K562 (cell line): ENCODE data around the gene P2RX1. TPM values are rescaled to one million over a fixed set of nuclear protein-coding genes. Genes with fewer than 3 reads are reported as not detected.
A peak's percentile ranks its signal among the peaks of the same experiment; 100 is the strongest.

Experiments used
- ATAC-seq: fragments of 200-7000 bp; cut with Tn5 transposase; 3 replicates; pipeline ENCODE4 v1.9.1; 2020; ENCODE audit warnings: moderate library complexity
- BruUV-seq: library from RNA; stranded (reverse); fragments of 400-500 nt; replicated peaks from 2 replicates; lab custom pipeline; 2021; lab: Mats Ljungman, UMichigan
- CTCF ChIA-PET: fragments of 300-600 bp; formaldehyde crosslinking; extraction: SDS; loops from one replicate; lab custom pipeline; 2021; ENCODE audit warnings: low intra/inter-chr PET ratio; lab: Yijun Ruan, JAX
- POLR2A ChIA-PET: fragments of 300-600, 350-650 bp; sonication (Branson Sonifier 250); formaldehyde crosslinking; extraction: SDS; loops from one replicate; lab custom pipeline; 2021; ENCODE audit warnings: antibody characterized with exemption, inconsistent platforms; lab: Yijun Ruan, JAX
- DNase-seq, 4 experiments: peaks; one replicate each; pipeline versions ENCODE4 v3.0.0 to v3.0.0-alpha.2; 2011 to 2018; ENCODE audit warnings: low spot score in 3 of 4, mixed read lengths in 3 of 4; ENCODE audit errors: extremely low read depth in 1 of 4
- FAIRE-seq: peaks from 2 replicates; lab custom pipeline; 2011; peaks lifted over from hg19 to GRCh38; lab: Jason Lieb, UNC
- H2AFZ ChIP-seq: 2 replicates; pipeline ENCODE4 v1.6.0; 2011; ENCODE audit warnings: low read depth, low read length, control low read depth, inconsistent platforms
- H3K27ac ChIP-seq: fragments of 200-600 bp; 3 replicates; pipeline ENCODE4 v1.8.0; 2011; ENCODE audit warnings: low read depth, mild to moderate bottlenecking, control low read depth, inconsistent platforms, low read length, moderate library complexity, mixed read lengths; ENCODE audit errors: extremely low read depth
- H3K27me3 ChIP-seq, 2 experiments: fragments of 300-600 bp in 1 of 2; 2 replicates in 1 of 2; 3 replicates in 1 of 2; pipeline versions ENCODE4 v1.6.0 to v1.8.0; 2011; ENCODE audit warnings: inconsistent platforms in 2 of 2, low read length in 2 of 2, mild to moderate bottlenecking in 1 of 2, mixed read lengths in 1 of 2, moderate library complexity in 1 of 2; ENCODE audit not compliant: control insufficient read depth in 2 of 2, insufficient read depth in 2 of 2
- H3K36me3 ChIP-seq: fragments of 300-600 bp; 3 replicates; pipeline ENCODE4 v1.8.0; 2011; ENCODE audit warnings: mild to moderate bottlenecking, low read length, inconsistent platforms; ENCODE audit not compliant: control insufficient read depth, insufficient read depth
- H3K4me1 ChIP-seq, 2 experiments: fragments of 200-600 bp in 1 of 2; replicated peaks in 1 of 2; 2 replicates in 1 of 2; 3 replicates in 1 of 2; pipeline versions ENCODE4 v1.5.1 to v1.8.0; 2011; ENCODE audit warnings: inconsistent platforms in 2 of 2, low read length in 2 of 2, mild to moderate bottlenecking in 1 of 2, mixed read lengths in 1 of 2, moderate library complexity in 1 of 2; ENCODE audit not compliant: control insufficient read depth in 2 of 2, insufficient read depth in 2 of 2
- H3K4me2 ChIP-seq: 2 replicates; pipeline ENCODE4 v1.6.1; 2011; ENCODE audit warnings: low read length, control low read depth, inconsistent platforms, mixed read lengths; ENCODE audit not compliant: insufficient read depth
- H3K4me3 ChIP-seq: fragments of 200-600 bp; sonication (generic), shearing (Covaris generic); 2 replicates; pipeline ENCODE4 v1.5.1; 2016; ENCODE audit warnings: control low read depth, inconsistent platforms
- H3K79me2 ChIP-seq: fragments of 200-600 bp; 3 replicates; pipeline ENCODE4 v1.8.0; 2011; ENCODE audit warnings: low read length, inconsistent platforms; ENCODE audit not compliant: control insufficient read depth, insufficient read depth
- H3K9ac ChIP-seq, 2 experiments: 2 replicates each; pipeline versions ENCODE4 v1.6.0 to v1.6.1; 2011; ENCODE audit warnings: low read depth in 2 of 2, low read length in 2 of 2, control low read depth in 1 of 2, inconsistent platforms in 1 of 2, mild to moderate bottlenecking in 1 of 2, mixed read lengths in 1 of 2; ENCODE audit not compliant: insufficient read depth in 1 of 2
- H3K9me1 ChIP-seq: one replicate; pipeline ENCODE4 v1.6.0; 2011; ENCODE audit warnings: inconsistent platforms, mild to moderate bottlenecking, low read length, moderate library complexity; ENCODE audit not compliant: control insufficient read depth, insufficient read depth
- H3K9me3 ChIP-seq: replicated peaks from 2 replicates; pipeline ENCODE4 v1.5.1; 2011; ENCODE audit warnings: low read depth, low read length, inconsistent platforms; ENCODE audit not compliant: control insufficient read depth, insufficient read depth
- H4K20me1 ChIP-seq: replicated peaks from 2 replicates; pipeline ENCODE4 v1.6.1; 2011; ENCODE audit warnings: low read length, inconsistent platforms, mixed read lengths; ENCODE audit not compliant: control insufficient read depth, insufficient read depth
- BHLHE40 ChIP-seq: IDR thresholded peaks from 2 replicates; pipeline ENCODE4 v1.6.1; 2011; ENCODE audit warnings: low read length, improper control_type of control experiment
- CBFA2T2 ChIP-seq: fragments of 450-650 bp; conservative IDR thresholded peaks from 2 replicates; pipeline ENCODE4 v1.6.1; 2017; ENCODE audit warnings: mild to moderate bottlenecking
- CBX2 ChIP-seq: fragments of 200-600 bp; sonication (generic); IDR thresholded peaks from one replicate; pipeline ENCODE4 v1.6.1; 2012; ENCODE audit warnings: mild to moderate bottlenecking, low read length, inconsistent platforms; ENCODE audit not compliant: insufficient read depth, poor library complexity, severe bottlenecking
- CBX3 ChIP-seq, 2 experiments: IDR thresholded peaks; 1 replicate in 1 of 2; 2 replicates in 1 of 2; pipeline ENCODE4 v1.6.1; 2012; ENCODE audit warnings: inconsistent platforms in 2 of 2, low read length in 2 of 2, borderline replicate concordance in 1 of 2, control low read depth in 1 of 2
- CC2D1A ChIP-seq: fragments of 450-650 bp; IDR thresholded peaks from 2 replicates; pipeline ENCODE4 v1.6.1; 2017; ENCODE audit warnings: mild to moderate bottlenecking
- CHCHD3 ChIP-seq: fragments of 250-450 bp; sonication (Bioruptor Pico); IDR thresholded peaks from 2 replicates; pipeline ENCODE4 v2.1.2; 2022; ENCODE audit warnings: mild to moderate bottlenecking
- EGR1 ChIP-seq: fragments of 450-650 bp; conservative IDR thresholded peaks from 2 replicates; pipeline ENCODE4 v1.6.1; 2017; ENCODE audit warnings: mild to moderate bottlenecking
- FUS ChIP-seq: fragments of 200-400 bp; formaldehyde crosslinking; optimal IDR thresholded peaks from 2 replicates; pipeline ENCODE3; 2017; ENCODE audit warnings: low read depth, low read length
- KDM4B ChIP-seq, 2 experiments: fragments of 450-650 bp in 1 of 2; sonication (generic) in 1 of 2; IDR thresholded peaks; 2 replicates each; pipeline ENCODE4 v1.6.1; 2016 to 2017; ENCODE audit warnings: borderline replicate concordance in 2 of 2, antibody characterized with exemption in 1 of 2, low read depth in 1 of 2, mild to moderate bottlenecking in 1 of 2
- MAFF ChIP-seq: IDR thresholded peaks from 2 replicates; pipeline ENCODE4 v1.6.1; 2012; ENCODE audit warnings: low read length, improper control_type of control experiment
- MAFG ChIP-seq: fragments of 450-650 bp; conservative IDR thresholded peaks from 2 replicates; pipeline ENCODE4 v1.6.1; 2016; ENCODE audit warnings: missing genetic modification characterization, missing compliant biosample characterization
- MLX ChIP-seq, 2 experiments: fragments of 450-650 bp in 1 of 2; sonication (generic) in 1 of 2; formaldehyde crosslinking; conservative IDR thresholded peaks; 2 replicates each; pipeline versions ENCODE4 v1.4.0 to v1.8.1; 2020 to 2022; ENCODE audit warnings: mild to moderate bottlenecking in 1 of 2, missing genetic modification reagents in 1 of 2
- NFIC ChIP-seq: fragments of 450-650 bp; IDR thresholded peaks from 2 replicates; pipeline ENCODE4 v1.6.1; 2017; ENCODE audit warnings: mild to moderate bottlenecking, inconsistent platforms
- RAD21 ChIP-seq, 2 experiments: fragments of 250-450 bp in 1 of 2; fragments of 450-650 bp in 1 of 2; sonication (Bioruptor Pico) in 1 of 2; formaldehyde crosslinking in 1 of 2; IDR thresholded peaks in 1 of 2; conservative IDR thresholded peaks in 1 of 2; 2 replicates each; pipeline versions ENCODE4 v1.4.0 to v1.8.0; 2020 to 2022; ENCODE audit warnings: mild to moderate bottlenecking in 2 of 2, moderate library complexity in 1 of 2
- RB1 ChIP-seq: fragments of 450-650 bp; IDR thresholded peaks from 2 replicates; pipeline ENCODE4 v1.6.1; 2017; ENCODE audit warnings: low read depth, mild to moderate bottlenecking
- SMC3 ChIP-seq: conservative IDR thresholded peaks from 2 replicates; pipeline ENCODE4 v1.6.1; 2011; ENCODE audit warnings: low read depth, low read length, improper control_type of control experiment; ENCODE audit not compliant: insufficient read depth
- STAT5A ChIP-seq: IDR thresholded peaks from 2 replicates; pipeline ENCODE4 v1.6.1; 2012; ENCODE audit warnings: low read length, inconsistent platforms, borderline replicate concordance
- USF2 ChIP-seq: sonication (generic); formaldehyde crosslinking; IDR thresholded peaks from 2 replicates; pipeline ENCODE4 v1.5.0; 2020; ENCODE audit warnings: missing genetic modification reagents
- VEZF1 ChIP-seq: fragments of 200-800 bp; sonication (Bioruptor generic); IDR thresholded peaks from 2 replicates; pipeline ENCODE4 v1.6.1; 2017; ENCODE audit warnings: missing genetic modification characterization, missing compliant biosample characterization
- WGBS: fragments of 100-300 bp; shearing (Covaris generic); methylation state at CpG from one replicate; pipeline ENCODE4 v1.1.6; 2016; ENCODE audit warnings: low coverage, mixed read lengths; ENCODE audit not compliant: insufficient coverage; ENCODE audit errors: missing lambda C conversion rate; 5-methylcytosine and 5-hydroxymethylcytosine counted together
- in situ Hi-C: fragments of 300-500 bp; cut with MboI; formaldehyde crosslinking; loops from 4 replicates; pipeline ENCODE4 v1.15.0; 2018; ENCODE audit warnings: inconsistent platforms, mixed read lengths
- intact Hi-C: fragments of 100-400 bp; cut with micrococcal nuclease; formaldehyde crosslinking; loops from 2 replicates; pipeline ENCODE4 v1.14.2; 2022
- polyA plus RNA-seq, 8 experiments: library from polyadenylated mRNA; depleted of rRNA in 4 of 8; stranded (reverse) in 5 of 8; unstranded in 3 of 8; fragments of >200 nt; fragmentation: Nextera tagmentation in 2 of 8; fragmentation: Illumina TruSeq in 1 of 8; extraction: Ambion mirVana in 2 of 8; extraction: Trizol in 1 of 8; gene quantifications; 2 replicates each; pipeline versions ENCODE4 v1.2.1 to v1.2.3, GENCODE V29; 2011 to 2014; ENCODE audit warnings: inconsistent platforms in 1 of 8, missing spikeins in 1 of 8
- total RNA-seq, 7 experiments: library from RNA; depleted of rRNA in 6 of 7; stranded (reverse); fragments of >200 nt in 6 of 7; fragmentation: Illumina TruSeq in 2 of 7; extraction: Trizol in 2 of 7; gene quantifications; 2 replicates each; pipeline versions ENCODE4 v1.2.1 to v1.2.3, GENCODE V29; 2011 to 2021; ENCODE audit warnings: low replicate concordance in 1 of 7

P2RX1 gene
- total and polyA plus RNA-seq, 9 of the 15 experiments (the other 6 are each of a cell fraction or from before 2014, with no cell fraction given), result 0.27 to 20.3 (median 10.3) TPM

- no peak overlapping the region for H3K4me2 ChIP-seq
- ATAC-seq (peak; percentile 76), DNase-seq (peak in 2 of 4 experiments; percentile 19 to 52), FAIRE-seq (peak; percentile 54)
- WGBS, result 40% methylated on average over 10 of the region's 11 CpGs
- ChIA-PET CTCF (interaction anchor here (0.7 to 1.4 kb wide), 3 partner anchors 44 to 170 kb away, joined by 3 to 14 read pairs (median 4); no protein-coding TSS in a partner anchor), POLR2A (interaction anchor here (0.7 to 1.1 kb wide), 2 partner anchors 9 to 189 kb away, joined by 4 read pairs; partner anchors contain the start of gene P2RX1)
- intact Hi-C loops, result loop anchor here (1.0 to 10.0 kb wide), 3 partner anchors 44 to 173 kb away; partner anchors contain the start of gene NCBP3
- H3K9me3 ChIP-seq, result no peaks in the 10 kb centered on the region
- H3K4me3 ChIP-seq, result no peak overlapping the region
- H3K79me2 ChIP-seq, result peaks cover 1% of the 10 kb centered on the region; the same call in 1 of the 3 replicates
- H3K36me3 ChIP-seq, result peaks cover under 1% of the 10 kb centered on the region; the same call in 1 of the 3 replicates
- in situ Hi-C loops, result no loop called here
- no peak overlapping the region for H3K27ac ChIP-seq
- peak overlapping the region in 1 of 2 experiments; percentile 61; a peak in 2 of 4 replicates for H3K9ac ChIP-seq
- peaks cover under 1% of the 10 kb centered on the region for H3K9me1 ChIP-seq
- H3K27me3 ChIP-seq, result no peaks in the 10 kb centered on the region
- H3K4me1 ChIP-seq, result peaks cover 0 to 30% of the 10 kb centered on the region in 2 experiments; a peak in 2 of 5 replicates
- no peak overlapping the region for H2AFZ ChIP-seq
- no peaks in the 10 kb centered on the region for H4K20me1 ChIP-seq
- BruUV-seq, result no TSS peak
- TF ChIP-seq CBFA2T2 (0 out of 2 replicates have a peak, but pooled peaks have one; percentile 9), EGR1 (no peak), CHCHD3 (CRISPR knock-in tag) (no peak), MAFG (no peak), CBX3 (IDR thresholded peaks at IDR 0.05; ENCODE audit: borderline replicate concordance in 1 of 2, low read length in 2 of 2) (no peak), KDM4B (IDR thresholded peaks at IDR 0.05; ENCODE audit: borderline replicate concordance in 2 of 2, low read depth in 1 of 2) (no peak), RAD21 (CRISPR knock-in tag; conservative IDR thresholded peaks at IDR 0.05 in 1 of 2, IDR thresholded peaks at IDR 0.05 in 1 of 2) (peak in 1 of 2 experiments; percentile 54; a peak in 2 of 4 replicates), SMC3 (peak; percentile 65), CBX2 (no peak), NFIC (0 out of 2 replicates have a peak, but pooled peaks have one; percentile 44), VEZF1 (no peak), FUS (no peak), MLX (CRISPR knock-in tag; conservative IDR thresholded peaks at IDR 0.05) (no peak), MAFF (no peak), RB1 (0 out of 2 replicates have a peak, but pooled peaks have one; percentile 54), BHLHE40 (0 out of 2 replicates have a peak, but pooled peaks have one; percentile 13), STAT5A (no peak), CC2D1A (peak; percentile 53; the same call in 1 of the 2 replicates), USF2 (CRISPR knock-in tag) (peak; percentile 56)
These were observed 8.6 kb downstream of the P2RX1 start for GRCh38 chr17:3907483-3908216.
